Activated CD8-positive, alpha-beta T cell treated with anti-CD3 and anti-CD28 coated beads for 36 hours (primary cell): ENCODE results near the gene ANGEL2. TPM values are rescaled to one million over a fixed set of nuclear protein-coding genes. Genes with fewer than 3 reads are reported as not detected.

Experiments used
- ATAC-seq: fragments of 200-7000 bp; cut with Tn5 transposase; one replicate; pipeline ENCODE4 v1.10.0; 2021; ENCODE audit warnings: mild to moderate bottlenecking, moderate library complexity
- CTCF ChIA-PET: fragments of 350-600 bp; sonication (Branson Sonifier 250); formaldehyde crosslinking; loops from one replicate; lab custom pipeline; 2021; ENCODE audit warnings: antibody characterized with exemption; lab: Charles Lee
- POLR2A ChIA-PET: fragments of 350-600 bp; sonication (Branson Sonifier 250); formaldehyde crosslinking; loops from one replicate; lab custom pipeline; 2021; ENCODE audit warnings: antibody characterized with exemption; lab: Charles Lee
- DNase-seq: peaks from one replicate; pipeline ENCODE4 v3.0.0-alpha.2; 2020
- H3K27ac Mint-ChIP-seq: one replicate; pipeline ENCODE4 v1.8.0; 2021; ENCODE audit warnings: mild to moderate bottlenecking, mixed read lengths
- H3K27me3 Mint-ChIP-seq: one replicate; pipeline ENCODE4 v1.8.0; 2021; ENCODE audit warnings: mixed read lengths
- H3K36me3 Mint-ChIP-seq: one replicate; pipeline ENCODE4 v1.8.0; 2021; ENCODE audit warnings: low read depth, mixed read lengths
- H3K4me1 Mint-ChIP-seq: one replicate; pipeline ENCODE4 v1.8.0; 2021; ENCODE audit warnings: low read depth, mixed read lengths
- H3K4me3 Mint-ChIP-seq: one replicate; pipeline ENCODE4 v1.8.0; 2021; ENCODE audit warnings: mild to moderate bottlenecking, moderate library complexity, mixed read lengths
- H3K9me3 Mint-ChIP-seq: one replicate; pipeline ENCODE4 v1.8.0; 2021; ENCODE audit warnings: mixed read lengths
- intact Hi-C: fragments of 100-400 bp; cut with micrococcal nuclease; formaldehyde crosslinking; loops from one replicate; pipeline ENCODE4 v1.10.0; 2022
- total RNA-seq, 2 experiments: library from RNA; stranded (reverse); gene quantifications; one replicate each; pipeline ENCODE4 v1.2.3, GENCODE V29; 2021
- TF ChIP-seq, protein P1 (sequence below): fragments of 200-600 bp; IDR thresholded peaks from one replicate; pipeline ENCODE4 v1.8.0; 2022; ENCODE audit warnings: antibody characterized with exemption, mild to moderate bottlenecking

ANGEL2 gene
- total RNA-seq, 2 experiments from 2014 or later, result 41.1 to 44.2 TPM

DNA sequence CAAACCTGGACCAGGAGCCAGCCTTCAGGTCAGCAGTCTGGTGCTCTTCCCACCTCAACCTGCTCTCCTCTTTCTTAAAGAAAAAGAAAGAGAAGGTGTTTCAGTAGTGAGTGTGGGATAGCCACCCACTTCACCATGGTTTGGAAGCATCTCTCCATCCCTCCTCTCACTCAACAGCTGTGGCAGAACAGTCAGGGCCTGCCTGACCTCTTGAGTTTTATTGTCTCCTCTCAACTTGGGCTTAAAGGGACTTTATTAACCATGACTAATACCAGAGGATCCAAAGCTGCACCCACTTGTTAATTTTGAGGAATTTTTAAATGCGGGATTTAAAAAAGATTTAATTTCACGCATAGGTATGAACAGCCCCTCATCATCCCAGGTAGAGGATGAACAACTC is 65.9 kb downstream of the ANGEL2 start:
- Mint-ChIP-seq H3K27ac (no peak overlapping the region), H3K9me3 (no peaks in the 10 kb centered on the region), H3K27me3 (peaks cover 54% of the 10 kb centered on the region), H3K36me3 (no peaks in the 10 kb centered on the region), H3K4me3 (no peak overlapping the region), H3K4me1 (peaks cover 4% of the 10 kb centered on the region)
- intact Hi-C loops, result no loop called here
- no peak for DNase-seq
- ChIA-PET POLR2A (no interaction called here), CTCF (interaction anchor here (1.4 to 1.6 kb wide), 2 partner anchors 18 to 29 kb away, joined by 4 to 6 read pairs; no protein-coding TSS in a partner anchor)
- ATAC-seq, result no peak
- TF ChIP-seq, protein P1, sequence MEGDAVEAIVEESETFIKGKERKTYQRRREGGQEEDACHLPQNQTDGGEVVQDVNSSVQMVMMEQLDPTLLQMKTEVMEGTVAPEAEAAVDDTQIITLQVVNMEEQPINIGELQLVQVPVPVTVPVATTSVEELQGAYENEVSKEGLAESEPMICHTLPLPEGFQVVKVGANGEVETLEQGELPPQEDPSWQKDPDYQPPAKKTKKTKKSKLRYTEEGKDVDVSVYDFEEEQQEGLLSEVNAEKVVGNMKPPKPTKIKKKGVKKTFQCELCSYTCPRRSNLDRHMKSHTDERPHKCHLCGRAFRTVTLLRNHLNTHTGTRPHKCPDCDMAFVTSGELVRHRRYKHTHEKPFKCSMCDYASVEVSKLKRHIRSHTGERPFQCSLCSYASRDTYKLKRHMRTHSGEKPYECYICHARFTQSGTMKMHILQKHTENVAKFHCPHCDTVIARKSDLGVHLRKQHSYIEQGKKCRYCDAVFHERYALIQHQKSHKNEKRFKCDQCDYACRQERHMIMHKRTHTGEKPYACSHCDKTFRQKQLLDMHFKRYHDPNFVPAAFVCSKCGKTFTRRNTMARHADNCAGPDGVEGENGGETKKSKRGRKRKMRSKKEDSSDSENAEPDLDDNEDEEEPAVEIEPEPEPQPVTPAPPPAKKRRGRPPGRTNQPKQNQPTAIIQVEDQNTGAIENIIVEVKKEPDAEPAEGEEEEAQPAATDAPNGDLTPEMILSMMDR, result no peak

DNA sequence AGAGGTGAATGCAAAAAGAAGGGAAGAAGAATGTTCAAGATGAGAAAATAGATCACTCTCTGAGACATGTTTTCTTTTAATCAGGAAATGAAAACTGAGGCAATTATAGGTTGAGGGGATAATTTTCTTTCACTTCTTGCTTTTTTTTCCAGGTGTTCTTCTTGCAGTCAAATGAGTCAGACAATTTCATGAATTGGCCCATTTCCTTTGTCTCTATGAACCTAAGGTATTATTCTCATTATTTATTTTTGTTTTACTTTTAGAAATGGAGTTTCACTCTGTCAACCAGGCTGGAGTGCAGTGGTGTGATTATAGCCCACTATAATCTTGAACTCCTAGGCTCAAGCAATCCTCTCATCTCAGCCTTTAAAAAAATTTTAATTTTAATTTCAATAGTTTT is 68.8 kb downstream of the ANGEL2 start:
- intact Hi-C loops, result no loop called here
- ChIA-PET CTCF (interaction anchor here (1.0 kb wide), 2 partner anchors 13 to 48 kb away, joined by 3 read pairs; no protein-coding TSS in a partner anchor), POLR2A (no interaction called here)
- Mint-ChIP-seq H3K36me3 (no peaks in the 10 kb centered on the region), H3K4me1 (peaks cover 4% of the 10 kb centered on the region), H3K27ac (no peak overlapping the region), H3K9me3 (no peaks in the 10 kb centered on the region), H3K4me3 (no peak overlapping the region), H3K27me3 (peaks cover 30% of the 10 kb centered on the region)
- ATAC-seq, result no peak
- no peak for DNase-seq
- TF ChIP-seq, protein P1, result no peak

GRCh38 chr1:212945463-212946160 is 70.1 kb downstream of the ANGEL2 start:
- DNase-seq (no peak), ATAC-seq (no peak)
- Mint-ChIP-seq H3K36me3 (no peaks in the 10 kb centered on the region), H3K27me3 (peaks cover 21% of the 10 kb centered on the region), H3K4me3 (no peak overlapping the region), H3K4me1 (peaks cover 4% of the 10 kb centered on the region), H3K9me3 (peaks cover 3% of the 10 kb centered on the region), H3K27ac (no peak overlapping the region)
- TF ChIP-seq, protein P1, result no peak
- CTCF ChIA-PET, result interaction anchor here (1.0 kb wide), 1 partner anchor 49 kb away, joined by 3 read pairs; no protein-coding TSS in a partner anchor
- POLR2A ChIA-PET, result no interaction called here
- intact Hi-C loops, result no loop called here

GRCh38 chr1:212945056-212945455 is 70.6 kb downstream of the ANGEL2 start:
- Mint-ChIP-seq H3K27me3 (peaks cover 17% of the 10 kb centered on the region), H3K4me3 (no peak overlapping the region), H3K4me1 (peaks cover 2% of the 10 kb centered on the region), H3K36me3 (peaks cover 2% of the 10 kb centered on the region), H3K27ac (no peak overlapping the region), H3K9me3 (peaks cover 3% of the 10 kb centered on the region)
- DNase-seq (no peak), ATAC-seq (no peak)
- intact Hi-C loops, result no loop called here
- POLR2A ChIA-PET, result no interaction called here
- CTCF ChIA-PET, result no interaction called here
- TF ChIP-seq, protein P1, result no peak

DNA sequence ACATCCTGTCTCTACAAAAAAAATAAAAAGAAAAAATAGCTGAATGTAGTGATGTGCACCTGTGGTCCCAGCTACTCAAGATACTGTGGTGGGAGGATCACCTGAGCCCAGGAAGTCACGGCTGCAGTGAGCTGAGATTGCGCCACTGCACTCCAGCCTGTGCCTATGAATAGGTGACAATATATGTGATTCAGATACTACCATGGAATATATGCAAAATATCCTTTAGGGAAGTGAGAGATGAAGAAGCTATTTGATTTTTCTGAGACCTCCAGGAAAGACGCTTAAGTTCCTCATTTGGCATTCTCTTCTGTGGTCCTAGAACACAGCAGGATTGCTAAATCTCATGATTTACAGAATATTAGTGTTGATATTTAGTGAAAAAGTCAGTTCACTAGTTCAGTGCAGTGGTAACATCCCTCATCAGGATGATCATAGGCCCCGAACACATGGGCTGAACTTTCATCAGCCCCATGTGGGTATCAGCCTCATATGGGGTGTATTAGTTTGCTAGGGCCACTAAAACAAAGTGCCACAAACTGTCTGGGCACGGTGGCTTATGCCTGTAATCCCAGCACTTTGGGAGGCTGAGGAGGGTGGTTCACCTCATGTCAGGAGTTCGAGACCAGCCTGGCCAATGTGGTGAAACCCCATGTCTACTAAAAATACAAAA is 71.3 kb downstream of the ANGEL2 start:
- no peaks in the 10 kb centered on the region for H3K4me1 Mint-ChIP-seq
- TF ChIP-seq, protein P1, result no peak
- ChIA-PET CTCF (interaction anchor here (1.1 kb wide), 1 partner anchor 23 kb away, joined by 3 read pairs; no protein-coding TSS in a partner anchor), POLR2A (no interaction called here)
- DNase-seq, result no peak
- no peak overlapping the region for H3K27ac Mint-ChIP-seq
- ATAC-seq, result no peak
- H3K36me3 Mint-ChIP-seq, result peaks cover 2% of the 10 kb centered on the region
- intact Hi-C loops, result no loop called here
- peaks cover 3% of the 10 kb centered on the region for H3K9me3 Mint-ChIP-seq
- no peak overlapping the region for H3K4me3 Mint-ChIP-seq
- H3K27me3 Mint-ChIP-seq, result peaks cover 10% of the 10 kb centered on the region
